ENCODE measurements around the gene NME1. TPM values are rescaled to one million over a fixed set of nuclear protein-coding genes. Genes with fewer than 3 reads are reported as not detected.

Gene NME1
- total and polyA plus RNA-seq, 10 of the 15 experiments (the other 5 are each of a cell fraction or from before 2014, with no cell fraction given) = 273 to 1,362 (median 455) TPM

DNA sequence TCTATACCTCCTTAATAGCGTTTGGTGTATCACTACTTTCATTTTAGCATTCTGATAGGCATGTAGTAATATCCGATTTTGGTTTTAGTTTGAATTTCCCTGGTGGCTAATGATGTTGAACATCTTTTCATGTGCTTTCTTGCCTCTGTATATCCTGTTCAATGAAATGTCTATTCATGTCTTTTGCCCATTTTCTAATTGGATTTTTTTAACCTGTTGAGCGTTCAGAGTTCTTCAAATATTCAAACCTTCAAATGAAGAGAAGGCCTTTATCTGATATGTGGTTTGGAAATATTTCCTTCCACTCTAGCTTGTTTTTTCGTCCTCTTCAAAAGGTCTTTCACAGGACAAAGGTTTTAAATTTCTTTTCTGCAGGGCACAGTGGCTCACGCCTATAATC is 2.4 kb upstream of the NME1 start:
- H3K36me3 ChIP-seq (ENCODE audit: control insufficient read depth in 2 of 2, insufficient read depth in 2 of 2, low read length in 1 of 2) = peaks cover 0 to 6% of the 10 kb centered on the region in 2 experiments; a peak in 2 of 4 replicates
- POLR2A ChIA-PET = no interaction called here
- H2AFZ ChIP-seq (ENCODE audit: control insufficient read depth, low read depth, low read length) = no peak overlapping the region
- FAIRE-seq (no peak), ATAC-seq (no peak), DNase-seq (ENCODE audit: low read depth, low spot score) (no peak)
- in situ Hi-C loops (cut with MboI) = loop anchor here (5.0 kb wide), 2 partner anchors 149 to 284 kb away; partner anchors contain the start of gene TOB1
- no peaks in the 10 kb centered on the region for H3K9me3 ChIP-seq (replicated peaks; ENCODE audit: control insufficient read depth, insufficient read depth, low read length)
- no peak overlapping the region for H3K27ac ChIP-seq (ENCODE audit: control insufficient read depth, insufficient read depth)
- CTCF ChIA-PET = interaction anchor here (1.5 to 4.6 kb wide), 3 partner anchors 30 to 149 kb away, joined by 4 to 103 read pairs (median 6); partner anchors contain the start of gene SPAG9
- H3K27me3 ChIP-seq (replicated peaks in 1 of 2; ENCODE audit: control insufficient read depth in 2 of 2, insufficient read depth in 2 of 2, low read length in 1 of 2) = no peaks in the 10 kb centered on the region
- peaks cover 26% of the 10 kb centered on the region for H3K79me2 ChIP-seq (ENCODE audit: control insufficient read depth, insufficient read depth, low read length)
- WGBS (ENCODE audit: insufficient coverage, insufficient replicate concordance, low lambda C conversion rate, missing lambda C conversion rate) = 62% methylated on average over 5 of the region's 5 CpGs
- SMC1A ChIA-PET (ENCODE audit: uncharacterized antibody, unreplicated experiment) = interaction anchor here (3.8 kb wide), 1 partner anchor 150 kb away, joined by 64 read pairs; no protein-coding TSS in a partner anchor
- no peak overlapping the region for H3K9ac ChIP-seq (ENCODE audit: control insufficient read depth, insufficient read depth, low read length)
- H4K20me1 ChIP-seq (ENCODE audit: control insufficient read depth, insufficient read depth) = no peaks in the 10 kb centered on the region
- H3K4me1 ChIP-seq (ENCODE audit: control insufficient read depth, insufficient read depth, low read length) = peaks cover 7% of the 10 kb centered on the region
- intact Hi-C loops (cut with micrococcal nuclease; ENCODE audit: unreplicated experiment) = no loop called here
- BruUV-seq (replicated peaks) = no TSS peak
- no peak overlapping the region for H3K4me2 ChIP-seq (ENCODE audit: control insufficient read depth, insufficient read depth)
- RAD21 ChIA-PET (ENCODE audit: unreplicated experiment) = no interaction called here
- no peak overlapping the region for H3K4me3 ChIP-seq
- no peak for TF ChIP-seq MTA3 (IDR thresholded peaks at IDR 0.05; ENCODE audit: borderline replicate concordance, low read length)

GRCh38 chr17:51152766-51153209 is 571 bp upstream of the NME1 start:
- TSS peak; percentile 80 for BruUV-seq (replicated peaks)
- Histone ChIP-seq H3K4me2 (ENCODE audit: control insufficient read depth, insufficient read depth) (peak overlapping the region; percentile 99), H3K36me3 (ENCODE audit: control insufficient read depth in 2 of 2, insufficient read depth in 2 of 2, low read length in 1 of 2) (peaks cover 4 to 17% of the 10 kb centered on the region in 2 experiments), H3K9me3 (replicated peaks; ENCODE audit: control insufficient read depth, insufficient read depth, low read length) (no peaks in the 10 kb centered on the region), H3K4me1 (ENCODE audit: control insufficient read depth, insufficient read depth, low read length) (peaks cover 7% of the 10 kb centered on the region), H3K27ac (ENCODE audit: control insufficient read depth, insufficient read depth) (peak overlapping the region; percentile 82), H3K79me2 (ENCODE audit: control insufficient read depth, insufficient read depth, low read length) (peaks cover 41% of the 10 kb centered on the region), H3K27me3 (replicated peaks in 1 of 2; ENCODE audit: control insufficient read depth in 2 of 2, insufficient read depth in 2 of 2, low read length in 1 of 2) (no peaks in the 10 kb centered on the region), H4K20me1 (ENCODE audit: control insufficient read depth, insufficient read depth) (no peaks in the 10 kb centered on the region), H3K9ac (ENCODE audit: control insufficient read depth, insufficient read depth, low read length) (peak overlapping the region; percentile 61), H2AFZ (ENCODE audit: control insufficient read depth, low read depth, low read length) (peak overlapping the region; percentile 99), H3K4me3 (peak overlapping the region; percentile 51)
- CTCF ChIA-PET = interaction anchor here (0.6 to 4.6 kb wide), 34 partner anchors 11 to 520 kb away, joined by 3 to 103 read pairs (median 6); partner anchors contain the start of genes NME2 and SPAG9
- WGBS (ENCODE audit: insufficient coverage, insufficient replicate concordance, low lambda C conversion rate, missing lambda C conversion rate) = 7% methylated on average over 8 of the region's 8 CpGs
- DNase-seq (ENCODE audit: low read depth, low spot score) = no peak
- RAD21 ChIA-PET (ENCODE audit: unreplicated experiment) = interaction anchor here (0.6 to 1.7 kb wide), 19 partner anchors 10 to 299 kb away, joined by 3 to 35 read pairs (median 4); partner anchors contain the start of genes SPAG9 and TOB1
- in situ Hi-C loops (cut with MboI) = loop anchor here (5.0 kb wide), 2 partner anchors 150 to 285 kb away; partner anchors contain the start of gene TOB1
- intact Hi-C loops (cut with micrococcal nuclease; ENCODE audit: unreplicated experiment) = loop anchor here (1.0 to 2.0 kb wide), 4 partner anchors 31 to 288 kb away; no protein-coding TSS in a partner anchor
- ATAC-seq = peak; percentile 2; the same call in 1 of the 3 replicates
- SMC1A ChIA-PET (ENCODE audit: uncharacterized antibody, unreplicated experiment) = interaction anchor here (0.7 to 3.8 kb wide), 28 partner anchors 10 to 301 kb away, joined by 3 to 64 read pairs (median 4); no protein-coding TSS in a partner anchor
- FAIRE-seq = no peak
- POLR2A ChIA-PET = interaction anchor here (0.7 to 1.6 kb wide), 8 partner anchors 32 to 287 kb away, joined by 3 to 15 read pairs (median 4); partner anchors contain the start of genes SPAG9 and TOB1
- TF ChIP-seq SMAD1 (IDR thresholded peaks at IDR 0.05; ENCODE audit: low read depth, partially characterized antibody) (no peak), IRF5 (IDR thresholded peaks at IDR 0.05; ENCODE audit: borderline replicate concordance) (no peak), ATF7 (IDR thresholded peaks at IDR 0.05; ENCODE audit: low read depth) (peak; percentile 90), JUND (IDR thresholded peaks at IDR 0.05; ENCODE audit: low read depth, low read length) (no peak), CHD2 (IDR thresholded peaks at IDR 0.05; ENCODE audit: borderline replicate concordance, low read depth, low read length) (no peak), WRNIP1 (IDR thresholded peaks at IDR 0.05; ENCODE audit: borderline replicate concordance, low read depth, low read length) (no peak), CREB1 (IDR thresholded peaks at IDR 0.05; ENCODE audit: low read depth) (0 out of 2 replicates have a peak, but pooled peaks have one; percentile 12), ZBED1 (IDR thresholded peaks at IDR 0.05; ENCODE audit: borderline replicate concordance) (no peak), MLLT1 (IDR thresholded peaks at IDR 0.05) (peak; percentile 16; the same call in 1 of the 2 replicates), ZNF217 (IDR thresholded peaks at IDR 0.05) (0 out of 2 replicates have a peak, but pooled peaks have one; percentile 16)
- TF ChIP-seq, protein P1, sequence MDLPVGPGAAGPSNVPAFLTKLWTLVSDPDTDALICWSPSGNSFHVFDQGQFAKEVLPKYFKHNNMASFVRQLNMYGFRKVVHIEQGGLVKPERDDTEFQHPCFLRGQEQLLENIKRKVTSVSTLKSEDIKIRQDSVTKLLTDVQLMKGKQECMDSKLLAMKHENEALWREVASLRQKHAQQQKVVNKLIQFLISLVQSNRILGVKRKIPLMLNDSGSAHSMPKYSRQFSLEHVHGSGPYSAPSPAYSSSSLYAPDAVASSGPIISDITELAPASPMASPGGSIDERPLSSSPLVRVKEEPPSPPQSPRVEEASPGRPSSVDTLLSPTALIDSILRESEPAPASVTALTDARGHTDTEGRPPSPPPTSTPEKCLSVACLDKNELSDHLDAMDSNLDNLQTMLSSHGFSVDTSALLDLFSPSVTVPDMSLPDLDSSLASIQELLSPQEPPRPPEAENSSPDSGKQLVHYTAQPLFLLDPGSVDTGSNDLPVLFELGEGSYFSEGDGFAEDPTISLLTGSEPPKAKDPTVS (IDR thresholded peaks at IDR 0.05; ENCODE audit: low read depth, low read length) = no peak

All from GM12878 (cell line).